Osteoblast (primary cell): ENCODE results near the gene TDG. TPM values are rescaled to one million over a fixed set of nuclear protein-coding genes. Genes with fewer than 3 reads are reported as not detected.

Source experiments
- DNase-seq: peaks from one replicate; pipeline ENCODE4 v3.0.0; 2011; ENCODE audit warnings: low spot score, mixed read lengths; ENCODE audit not compliant: insufficient read length; ENCODE audit errors: missing footprints
- H2AFZ ChIP-seq: 2 replicates; pipeline ENCODE4 v1.6.0; 2011; ENCODE audit warnings: mild to moderate bottlenecking, low read length
- H3K27ac ChIP-seq: 2 replicates; pipeline ENCODE4 v1.5.1; 2011; ENCODE audit warnings: mild to moderate bottlenecking, low read depth, low read length, moderate library complexity
- H3K27me3 ChIP-seq: 2 replicates; pipeline ENCODE4 v1.6.0; 2012; ENCODE audit warnings: mild to moderate bottlenecking, control low read depth, inconsistent platforms, low read length, moderate library complexity; ENCODE audit not compliant: insufficient read depth
- H3K36me3 ChIP-seq: 2 replicates; pipeline ENCODE4 v1.5.1; 2011; ENCODE audit warnings: mild to moderate bottlenecking, low read length, control low read depth, moderate library complexity; ENCODE audit not compliant: insufficient read depth
- H3K4me1 ChIP-seq: 2 replicates; pipeline ENCODE4 v1.5.1; 2011; ENCODE audit warnings: mild to moderate bottlenecking, low read length, control low read depth, moderate library complexity; ENCODE audit not compliant: insufficient read depth
- H3K4me2 ChIP-seq: 2 replicates; pipeline ENCODE4 v1.6.0; 2011; ENCODE audit warnings: mild to moderate bottlenecking, low read length; ENCODE audit not compliant: insufficient read depth
- H3K4me3 ChIP-seq: fragments of 200-600 bp; sonication (generic); 3 replicates; pipeline ENCODE4 v1.5.1; 2012; ENCODE audit warnings: mild to moderate bottlenecking, low read length, inconsistent platforms; ENCODE audit not compliant: insufficient read depth
- H3K79me2 ChIP-seq: 2 replicates; pipeline ENCODE4 v1.6.0; 2012; ENCODE audit warnings: mild to moderate bottlenecking, low read length, control low read depth, inconsistent platforms; ENCODE audit not compliant: insufficient read depth
- H3K9me3 ChIP-seq: 2 replicates; pipeline ENCODE4 v1.5.1; 2011; ENCODE audit warnings: low read depth, low read length, control low read depth
- H4K20me1 ChIP-seq: 2 replicates; pipeline ENCODE4 v1.6.0; 2012; ENCODE audit warnings: mild to moderate bottlenecking, low read length, control low read depth; ENCODE audit not compliant: insufficient read depth
- total RNA-seq: library from RNA; depleted of rRNA; stranded (reverse); fragments of >200 nt; gene quantifications from 2 replicates; pipeline ENCODE4 v1.2.3, GENCODE V29; 2012
- TF ChIP-seq, protein P1 (sequence below): IDR thresholded peaks from 2 replicates; pipeline ENCODE4 v1.5.1; 2011; ENCODE audit warnings: mild to moderate bottlenecking, low read depth, low read length, moderate library complexity; ENCODE audit errors: extremely low read depth

The TDG gene
- total RNA-seq, 1 donor: 23.2 TPM

DNA sequence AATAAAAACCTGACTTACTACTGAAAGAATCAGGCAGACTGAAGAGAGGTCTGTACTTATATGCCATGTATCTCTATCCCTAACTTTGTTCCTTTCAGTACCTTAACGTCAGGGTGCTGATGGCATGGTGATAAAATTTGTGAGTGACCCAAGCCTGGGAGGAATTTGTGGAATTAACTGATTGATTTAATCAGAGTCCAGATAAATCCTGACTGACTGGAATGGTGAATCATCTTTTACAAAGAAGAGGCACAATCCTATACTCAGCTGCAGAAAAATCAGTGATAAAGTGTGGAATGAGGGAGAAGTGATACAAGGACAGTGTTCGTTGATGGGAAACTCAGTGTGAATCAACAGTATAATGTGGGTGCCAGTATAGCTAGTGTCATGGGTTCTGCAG is 3.7 kb downstream of the TDG start:
- H3K79me2 ChIP-seq: peaks cover 97% of the 10 kb centered on the region
- peak overlapping the region; percentile 60 for H3K4me2 ChIP-seq
- H2AFZ ChIP-seq: no peak overlapping the region
- peak overlapping the region; percentile 84 for H3K27ac ChIP-seq
- H3K27me3 ChIP-seq: no peaks in the 10 kb centered on the region
- TF ChIP-seq, protein P1, sequence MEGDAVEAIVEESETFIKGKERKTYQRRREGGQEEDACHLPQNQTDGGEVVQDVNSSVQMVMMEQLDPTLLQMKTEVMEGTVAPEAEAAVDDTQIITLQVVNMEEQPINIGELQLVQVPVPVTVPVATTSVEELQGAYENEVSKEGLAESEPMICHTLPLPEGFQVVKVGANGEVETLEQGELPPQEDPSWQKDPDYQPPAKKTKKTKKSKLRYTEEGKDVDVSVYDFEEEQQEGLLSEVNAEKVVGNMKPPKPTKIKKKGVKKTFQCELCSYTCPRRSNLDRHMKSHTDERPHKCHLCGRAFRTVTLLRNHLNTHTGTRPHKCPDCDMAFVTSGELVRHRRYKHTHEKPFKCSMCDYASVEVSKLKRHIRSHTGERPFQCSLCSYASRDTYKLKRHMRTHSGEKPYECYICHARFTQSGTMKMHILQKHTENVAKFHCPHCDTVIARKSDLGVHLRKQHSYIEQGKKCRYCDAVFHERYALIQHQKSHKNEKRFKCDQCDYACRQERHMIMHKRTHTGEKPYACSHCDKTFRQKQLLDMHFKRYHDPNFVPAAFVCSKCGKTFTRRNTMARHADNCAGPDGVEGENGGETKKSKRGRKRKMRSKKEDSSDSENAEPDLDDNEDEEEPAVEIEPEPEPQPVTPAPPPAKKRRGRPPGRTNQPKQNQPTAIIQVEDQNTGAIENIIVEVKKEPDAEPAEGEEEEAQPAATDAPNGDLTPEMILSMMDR: no peak
- no peaks in the 10 kb centered on the region for H3K9me3 ChIP-seq
- H3K4me1 ChIP-seq: peaks cover 25% of the 10 kb centered on the region
- peak; percentile 79 for DNase-seq
- peaks cover 28% of the 10 kb centered on the region for H4K20me1 ChIP-seq
- H3K36me3 ChIP-seq: peaks cover 27% of the 10 kb centered on the region
- H3K4me3 ChIP-seq: peak overlapping the region; percentile 17

DNA sequence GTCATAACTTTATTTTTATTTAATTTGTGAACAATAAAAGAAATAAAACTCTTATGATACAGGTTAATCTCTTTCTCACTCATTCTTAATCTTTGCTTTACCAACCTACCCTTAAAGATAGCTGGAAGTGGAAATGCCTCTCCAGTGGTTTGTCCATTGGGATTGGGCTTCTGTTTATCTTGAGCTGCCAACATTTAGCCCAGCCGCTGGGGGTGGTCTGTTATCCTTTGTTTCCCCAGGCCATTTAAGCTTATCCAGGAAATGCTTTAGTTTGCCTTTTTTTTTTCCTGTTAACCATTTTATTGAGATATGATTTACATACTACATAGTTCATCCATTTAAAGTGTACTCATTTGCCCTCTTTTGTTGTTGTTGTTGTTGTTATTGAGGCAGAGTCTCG is 8.2 kb downstream of the TDG start:
- H3K4me2 ChIP-seq: no peak overlapping the region
- DNase-seq: no peak
- no peaks in the 10 kb centered on the region for H3K27me3 ChIP-seq
- TF ChIP-seq, protein P1: no peak
- H4K20me1 ChIP-seq: peaks cover 31% of the 10 kb centered on the region
- H3K79me2 ChIP-seq: peaks cover 99% of the 10 kb centered on the region
- peaks cover 38% of the 10 kb centered on the region for H3K36me3 ChIP-seq
- H3K9me3 ChIP-seq: no peaks in the 10 kb centered on the region
- H3K4me3 ChIP-seq: no peak overlapping the region
- no peak overlapping the region for H2AFZ ChIP-seq
- peaks cover 12% of the 10 kb centered on the region for H3K4me1 ChIP-seq
- H3K27ac ChIP-seq: no peak overlapping the region

DNA sequence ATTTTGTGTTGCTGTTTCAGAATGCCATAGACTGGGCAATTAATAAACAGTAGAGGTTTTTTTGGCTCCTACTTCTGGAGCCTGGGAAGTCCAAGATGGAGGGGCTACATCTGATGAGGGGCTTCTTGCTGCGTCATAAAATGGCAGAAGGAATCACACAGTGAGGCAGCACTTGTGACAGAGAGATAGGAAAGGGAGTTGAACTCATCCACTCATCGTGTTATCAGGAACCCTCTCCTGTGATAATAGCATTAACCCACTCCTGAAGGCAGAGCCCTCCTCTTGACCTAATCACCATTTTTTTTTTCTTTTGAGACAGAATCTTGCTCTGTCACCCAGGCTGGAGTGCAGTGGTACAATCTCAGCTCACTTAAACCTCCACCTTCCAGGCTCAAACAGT is 9.7 kb downstream of the TDG start:
- H3K9me3 ChIP-seq: no peaks in the 10 kb centered on the region
- H3K79me2 ChIP-seq: peaks cover 90% of the 10 kb centered on the region
- H3K27ac ChIP-seq: no peak overlapping the region
- no peak overlapping the region for H3K4me3 ChIP-seq
- no peak overlapping the region for H3K4me2 ChIP-seq
- H4K20me1 ChIP-seq: peaks cover 21% of the 10 kb centered on the region
- H3K27me3 ChIP-seq: no peaks in the 10 kb centered on the region
- DNase-seq: no peak
- peaks cover 44% of the 10 kb centered on the region for H3K36me3 ChIP-seq
- TF ChIP-seq, protein P1: no peak
- no peaks in the 10 kb centered on the region for H3K4me1 ChIP-seq
- no peak overlapping the region for H2AFZ ChIP-seq

DNA sequence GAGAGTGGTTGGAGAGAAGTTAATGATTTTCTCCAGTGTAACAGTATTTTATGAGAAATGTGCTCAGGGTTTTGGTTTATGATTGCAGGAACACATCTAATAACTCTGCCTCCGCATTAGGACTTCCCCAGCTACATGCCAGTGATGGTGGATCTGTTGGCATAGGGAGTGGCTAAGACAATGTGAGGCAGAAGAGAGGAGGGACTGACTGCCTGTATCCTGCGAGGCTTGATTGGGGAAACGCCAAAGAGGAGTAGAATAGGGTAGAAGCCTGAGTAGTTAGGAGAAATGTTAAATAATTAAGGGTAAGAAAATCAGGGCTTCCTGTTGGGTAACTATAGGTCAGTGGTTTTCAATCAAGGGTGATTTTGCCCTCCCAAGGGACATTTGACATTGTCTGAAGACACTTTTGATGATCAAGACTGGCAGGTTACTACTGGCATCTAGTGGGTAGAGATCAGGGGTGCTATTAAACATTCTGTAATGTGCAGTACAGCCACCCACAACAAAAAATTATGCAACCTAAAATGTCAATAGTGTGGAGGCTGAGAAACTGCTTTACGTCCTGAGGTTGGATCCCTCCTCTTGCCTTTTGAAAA is 12.8 kb downstream of the TDG start:
- H3K4me2 ChIP-seq: no peak overlapping the region
- no peaks in the 10 kb centered on the region for H3K4me1 ChIP-seq
- no peak overlapping the region for H3K4me3 ChIP-seq
- no peak overlapping the region for H2AFZ ChIP-seq
- TF ChIP-seq, protein P1: no peak
- peaks cover 61% of the 10 kb centered on the region for H3K36me3 ChIP-seq
- H3K27ac ChIP-seq: no peak overlapping the region
- no peaks in the 10 kb centered on the region for H3K27me3 ChIP-seq
- H3K79me2 ChIP-seq: peaks cover 59% of the 10 kb centered on the region
- no peak for DNase-seq
- no peaks in the 10 kb centered on the region for H3K9me3 ChIP-seq
- peaks cover 12% of the 10 kb centered on the region for H4K20me1 ChIP-seq
